Fibroblast of gingiva (primary cell): Measurements from ENCODE around the gene RFPL2.
"Not testable (repeated sequence)": the region's sequence is repeated elsewhere in the genome, so short reads cannot be mapped to it uniquely, and the experiment has no call there.

ENCODE experiments used
- DNase-seq: peaks from one replicate; pipeline ENCODE4 v3.0.0-alpha.2; 2011; ENCODE audit warnings: low read depth

RFPL2 gene

DNA sequence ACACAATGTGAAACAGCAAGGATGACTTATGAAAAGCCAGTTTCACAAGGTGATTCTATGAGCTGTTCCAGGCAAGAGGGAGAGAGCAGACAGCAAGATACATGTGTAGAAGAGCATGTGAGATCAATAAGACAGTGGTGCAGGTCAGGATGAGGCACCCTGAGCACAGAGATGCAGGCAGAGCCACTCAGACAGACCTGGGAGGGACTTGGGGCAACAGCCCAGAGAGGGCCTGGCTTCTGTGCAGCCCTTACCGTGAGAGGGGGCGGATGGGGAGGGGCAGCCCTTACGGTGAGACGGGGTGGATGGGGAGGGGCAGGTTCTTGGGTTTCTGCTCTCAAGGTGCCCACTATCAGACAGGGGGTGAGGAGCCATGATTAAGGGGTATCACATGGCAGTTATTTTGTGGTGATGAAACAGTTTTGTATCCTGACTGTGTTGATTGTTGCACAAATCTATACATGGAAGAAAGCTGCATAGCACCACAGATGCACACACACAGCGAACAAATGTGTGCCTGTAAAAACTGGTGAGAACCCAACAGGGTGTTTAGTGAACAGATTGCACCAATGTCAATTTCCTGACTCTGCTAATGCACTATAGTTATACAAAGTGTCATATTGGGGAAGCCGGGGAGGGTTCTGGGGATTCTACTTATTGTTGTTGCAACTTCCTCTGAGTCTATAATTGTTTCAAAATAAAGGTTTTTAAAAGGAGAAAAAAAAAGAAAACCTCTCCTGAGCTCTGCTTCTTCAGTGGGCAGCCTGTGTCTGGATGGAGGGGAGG is 40.6 kb downstream of the RFPL2 start:
- DNase-seq, result no peak

DNA sequence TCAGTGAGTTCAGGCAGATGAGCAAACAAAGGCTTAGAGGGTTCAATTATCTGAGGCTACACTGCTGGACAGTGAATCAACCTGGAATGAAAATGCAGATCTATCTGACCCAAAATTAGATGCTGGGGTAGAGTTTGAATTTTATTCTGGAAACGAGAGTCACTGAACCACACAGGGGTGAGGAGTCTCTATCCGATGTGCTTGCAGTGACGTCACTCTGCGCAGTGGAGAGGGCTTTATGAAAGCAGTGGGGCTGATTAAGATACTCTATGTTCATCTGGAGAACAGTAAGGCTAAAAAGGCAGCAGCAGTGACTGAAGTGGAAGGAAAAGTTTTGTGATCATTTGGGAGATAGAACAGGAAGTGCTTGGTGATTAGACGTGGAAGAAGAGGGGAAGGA is 44.5 kb downstream of the RFPL2 start:
- not testable (repeated sequence) for DNase-seq

DNA sequence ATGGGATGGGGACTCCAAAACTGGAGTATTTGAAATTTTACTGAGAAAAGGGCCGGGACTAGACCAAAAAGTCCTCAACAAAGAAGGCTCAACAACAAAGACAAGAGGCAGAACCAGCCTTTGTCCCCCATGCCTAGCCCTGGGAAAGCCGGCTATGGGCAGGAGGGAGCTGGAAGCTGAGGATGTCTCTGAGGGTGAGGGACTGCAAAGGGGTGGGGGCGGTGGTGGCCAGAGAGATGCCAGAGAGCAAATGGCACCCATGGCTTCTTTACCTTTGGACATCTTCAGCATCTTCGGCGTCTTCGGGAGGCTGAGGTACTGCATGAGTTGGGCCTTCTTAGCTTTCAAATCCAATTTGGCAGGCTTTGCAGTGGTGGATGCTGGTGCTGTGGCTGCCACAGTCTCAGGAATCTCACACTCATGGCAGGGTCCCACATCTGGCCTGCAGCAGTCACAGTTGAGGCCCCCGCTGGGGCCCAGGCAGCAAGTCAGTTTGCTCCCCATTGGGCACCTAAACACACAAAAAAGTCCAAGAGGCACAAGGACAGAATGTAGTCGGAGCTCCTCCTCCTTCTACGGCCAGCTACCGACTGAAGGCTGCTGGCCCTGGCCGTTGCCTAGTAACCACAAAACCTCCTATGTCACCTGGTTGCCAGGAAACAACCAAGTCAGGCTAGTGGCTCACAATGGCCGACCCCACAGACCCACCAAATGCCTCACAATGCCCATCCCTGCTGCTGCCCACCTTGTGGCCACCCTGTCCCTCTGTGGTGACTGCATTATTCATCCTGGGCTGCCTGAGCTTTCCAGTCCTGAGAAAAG is 46.0 kb downstream of the RFPL2 start, which contains the start of gene C22orf42:
Gene C22orf42, minus strand, starts transcription at position 592 of the 822 bp plus-strand sequence. Its CDS starts 88 bp downstream, at position 504.
- no peak for DNase-seq

DNA sequence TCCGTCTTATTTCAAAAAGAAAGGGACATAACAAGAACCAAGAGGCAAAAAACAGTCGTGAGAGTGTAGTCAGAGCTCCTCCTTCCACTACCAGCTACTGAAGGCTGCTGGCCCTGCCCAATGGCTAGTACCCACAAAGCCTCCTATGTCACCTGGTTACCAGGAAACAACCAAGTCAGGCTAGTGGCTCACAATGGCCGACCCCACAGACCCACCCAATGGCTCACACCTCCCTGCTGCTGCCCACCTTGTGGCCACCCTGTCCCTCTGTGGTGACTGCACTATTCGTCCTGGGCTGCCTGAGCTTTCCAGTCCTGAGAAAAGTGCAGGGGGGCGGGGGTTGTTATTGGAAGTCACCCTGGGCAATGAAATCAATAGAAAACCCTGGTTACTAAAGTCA is 47.2 kb downstream of the RFPL2 start:
- not testable (repeated sequence) for DNase-seq

DNA sequence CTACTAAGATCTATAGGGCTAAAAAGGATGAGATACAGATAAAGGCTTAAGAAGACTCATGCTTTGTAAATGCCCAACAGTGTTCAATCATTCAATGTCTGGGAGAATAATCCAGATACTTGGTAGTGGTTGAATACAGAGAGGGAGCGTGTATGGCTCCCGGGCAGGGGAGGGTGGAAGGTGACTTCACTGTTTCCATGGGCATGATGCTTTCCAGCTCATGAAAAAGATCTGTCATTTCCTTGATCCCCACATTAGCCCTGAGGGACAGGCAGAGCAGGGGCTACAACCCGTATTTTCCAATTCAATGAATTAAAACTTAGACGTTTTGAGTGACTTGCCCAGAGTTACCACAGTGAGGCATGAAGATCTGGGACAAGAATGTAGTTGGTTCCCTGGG is 50.1 kb downstream of the RFPL2 start:
- not testable (repeated sequence) for DNase-seq

DNA sequence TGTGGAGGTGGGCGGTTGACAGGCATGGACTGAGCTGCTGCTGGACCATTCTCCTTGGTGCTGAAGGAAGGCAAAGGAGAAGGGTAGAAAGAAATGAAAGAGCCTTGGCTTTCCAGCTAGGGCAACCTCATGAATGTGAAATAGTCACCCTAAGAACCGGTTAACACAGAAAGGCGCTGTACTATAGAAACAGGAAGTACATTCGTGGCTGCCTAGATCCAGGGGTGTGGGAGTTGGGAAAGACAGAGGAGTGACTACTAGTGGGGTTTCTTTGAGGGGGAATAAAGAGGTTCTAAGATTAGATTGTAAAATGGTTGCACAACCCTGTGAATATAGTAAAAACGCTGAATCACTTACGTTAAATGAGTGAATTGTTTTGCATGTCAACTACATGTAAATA is 53.2 kb downstream of the RFPL2 start:
- DNase-seq, result not testable (repeated sequence)

DNA sequence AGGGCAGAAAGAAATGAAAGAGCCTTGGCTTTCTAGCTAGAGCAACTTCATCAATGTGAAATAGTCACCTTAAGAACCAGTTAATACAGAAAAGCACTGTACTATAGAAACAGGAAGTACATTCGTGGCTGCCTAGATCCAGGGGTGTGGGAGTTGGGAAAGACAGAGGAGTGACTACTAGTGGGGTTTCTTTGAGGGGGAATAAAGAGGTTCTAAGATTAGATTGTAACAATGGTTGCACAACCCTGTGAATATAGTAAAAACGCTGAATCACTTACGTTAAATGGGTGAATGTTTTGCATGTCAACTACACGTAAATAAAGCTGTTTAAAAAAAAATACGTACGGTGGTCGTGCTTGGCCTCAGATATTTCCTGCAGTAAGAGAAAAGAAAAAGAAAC is 54.2 kb downstream of the RFPL2 start:
- not testable (repeated sequence) for DNase-seq

DNA sequence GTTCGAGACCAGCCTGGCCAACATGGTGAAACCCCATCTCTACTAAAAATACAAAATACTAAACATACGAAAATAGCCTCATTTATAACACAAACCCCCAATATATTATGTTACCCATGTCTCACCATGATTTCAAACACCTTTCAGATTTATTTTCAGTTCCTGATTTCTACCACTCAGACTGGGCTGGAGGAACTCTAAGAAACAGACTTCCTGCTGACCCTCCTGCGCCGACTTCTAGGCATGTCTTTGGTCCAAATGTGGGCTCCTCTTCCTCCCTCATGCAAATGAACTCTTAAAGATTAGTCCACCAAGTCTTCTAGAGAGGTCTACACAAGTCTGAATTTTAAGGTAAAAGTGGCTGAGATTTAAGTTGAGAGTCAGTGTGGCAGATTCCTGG is 56.5 kb downstream of the RFPL2 start:
- DNase-seq, result not testable (repeated sequence)

DNA sequence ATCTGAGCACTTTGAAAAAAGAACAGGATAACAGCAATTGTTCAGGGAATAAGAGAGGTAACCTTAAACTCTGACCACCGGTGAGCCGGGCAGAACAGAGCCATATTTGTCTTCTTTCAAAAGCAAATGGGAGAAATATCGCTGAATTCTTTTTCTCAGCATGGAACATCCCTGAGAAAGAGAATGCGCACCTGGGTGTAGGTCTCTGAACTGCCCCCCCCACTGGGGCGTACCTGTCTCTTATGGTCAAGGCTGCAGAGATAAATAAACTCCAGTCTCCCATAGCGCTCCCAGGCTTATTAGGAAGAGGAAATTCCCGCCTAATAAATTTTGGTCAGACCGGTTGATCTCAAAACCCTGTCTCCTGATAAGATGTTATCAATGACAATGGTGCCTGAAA is 57.7 kb downstream of the RFPL2 start:
- DNase-seq, result not testable (repeated sequence)

DNA sequence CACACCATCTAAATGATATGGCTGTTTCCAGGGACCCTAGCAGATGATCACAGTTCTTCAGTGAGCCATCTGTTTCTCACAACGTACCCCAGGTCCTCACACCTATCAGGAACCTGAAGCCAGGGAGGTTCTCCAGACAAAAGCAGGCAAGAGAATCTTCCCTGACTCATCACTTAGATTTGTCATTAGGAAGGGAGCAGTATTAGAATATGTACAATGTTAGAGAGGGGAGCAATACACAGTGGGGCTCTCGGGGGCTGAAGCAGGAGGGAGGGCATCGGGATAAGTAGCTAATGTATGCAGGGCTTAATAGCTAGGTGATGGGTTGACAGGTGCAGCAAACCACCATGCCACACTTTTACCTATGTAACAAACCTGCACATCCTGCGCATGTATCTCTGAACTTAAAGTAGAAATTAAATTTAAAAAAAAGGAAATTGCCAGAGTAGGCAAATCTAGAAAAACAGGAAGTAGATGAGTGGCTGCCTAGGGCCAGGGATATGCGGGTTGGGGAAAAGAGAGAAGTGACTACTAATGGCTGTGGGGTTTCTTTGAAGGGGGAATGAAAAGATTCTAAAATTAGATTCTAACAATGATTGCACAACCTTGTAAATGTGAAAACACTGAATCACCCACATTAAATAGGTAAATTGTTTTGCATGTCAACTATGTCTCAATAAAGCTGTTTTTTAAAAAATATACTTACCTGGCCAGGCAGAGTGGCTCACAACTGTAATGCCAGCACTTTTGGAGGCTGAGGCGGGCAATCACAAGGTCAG is 60.2 kb downstream of the RFPL2 start:
- no peak for DNase-seq

DNA sequence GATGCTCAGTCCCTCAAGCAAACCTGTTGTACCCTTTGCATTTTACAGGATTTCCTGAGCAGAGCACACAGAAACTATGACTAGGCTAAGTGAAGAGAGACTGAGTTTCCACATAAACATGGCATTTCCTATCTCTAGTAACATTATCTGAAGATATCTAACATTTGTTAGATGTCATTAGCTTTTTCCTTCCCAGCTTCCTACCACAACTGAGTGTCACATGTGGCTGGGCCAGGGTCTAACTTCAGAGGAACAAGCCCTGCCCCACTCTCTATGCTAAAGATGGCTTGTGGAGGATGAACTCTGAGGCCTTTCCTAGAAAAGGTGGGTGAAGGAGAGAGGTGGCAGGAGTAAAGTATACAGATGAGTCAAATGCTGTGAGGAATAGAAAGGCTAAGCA is 62.3 kb downstream of the RFPL2 start:
- DNase-seq, result no peak

DNA sequence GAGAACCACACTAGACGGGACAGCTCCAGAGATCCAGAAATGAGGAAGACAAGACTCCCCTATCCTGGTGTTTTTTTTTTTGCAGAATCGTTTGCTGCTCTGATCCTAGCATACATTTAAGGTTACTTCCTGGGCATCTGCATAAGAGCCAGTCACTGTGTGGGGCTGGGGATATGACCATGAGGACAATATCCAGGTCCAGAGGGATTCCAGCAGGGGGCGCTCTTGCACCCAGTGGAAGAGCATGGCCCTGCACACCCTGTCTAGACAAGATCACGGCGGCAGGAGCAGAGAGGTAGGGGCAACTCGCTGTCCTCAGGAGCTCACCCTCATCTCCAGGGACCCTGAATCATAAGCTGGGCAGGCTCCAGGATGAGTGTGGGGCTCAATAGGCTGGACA is 64.2 kb downstream of the RFPL2 start:
- DNase-seq, result not testable (repeated sequence)
